ENCODE results near the gene KRT40.
A peak's percentile ranks its signal among the peaks of the same experiment; 100 is the strongest.

Gene KRT40

GRCh38 chr17:40956401-40957254, 27.5 kb downstream of the KRT40 start:
- FAIRE-seq (peak; percentile 96), DNase-seq (ENCODE audit: insufficient read length, low spot score) (peak; percentile 83)

DNA sequence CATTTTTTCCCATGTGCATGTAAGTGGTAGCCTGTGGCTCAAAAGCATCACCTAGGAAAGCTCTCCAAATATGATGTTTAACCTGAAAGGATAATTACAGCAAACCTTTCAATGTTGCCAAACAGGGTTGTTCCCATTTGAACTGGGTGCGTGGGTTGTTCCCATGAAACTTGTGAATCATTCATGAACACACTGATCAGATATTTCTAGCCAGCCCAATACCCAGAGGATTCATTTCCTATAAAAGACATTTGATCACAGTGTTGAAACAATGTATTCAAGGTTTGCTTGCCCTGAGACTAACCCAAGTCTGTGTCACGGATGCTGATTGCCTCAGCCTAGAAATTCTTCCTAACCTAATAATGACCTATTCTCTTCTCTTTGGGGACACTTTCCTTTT, 30.2 kb downstream of the KRT40 start:
- DNase-seq (ENCODE audit: insufficient read length, low spot score) (peak; percentile 43), FAIRE-seq (peak; percentile 79)

GRCh38 chr17:40952661-40953060, 31.5 kb downstream of the KRT40 start:
- no peak for DNase-seq (ENCODE audit: insufficient read length, low spot score)
- peak; percentile 26 for FAIRE-seq

DNA sequence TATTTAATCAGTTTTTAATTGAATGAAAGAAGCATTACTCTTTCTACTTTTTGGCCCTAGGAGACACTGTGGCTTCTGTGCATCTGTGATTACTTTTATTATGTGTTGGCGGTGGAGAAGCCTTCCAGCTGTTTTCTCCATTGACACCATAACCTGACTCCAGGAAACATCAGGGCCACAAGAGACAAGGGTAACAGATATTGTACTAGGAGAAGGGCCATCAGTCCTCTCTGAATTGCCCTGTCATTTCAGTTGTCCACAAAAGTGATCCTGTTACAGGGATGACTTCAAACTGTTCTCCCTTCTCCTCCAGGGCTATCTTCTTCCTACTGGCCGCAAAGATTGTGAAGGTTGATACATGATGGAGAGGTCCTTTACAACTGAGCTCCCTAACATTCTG, 32.0 kb downstream of the KRT40 start:
- FAIRE-seq = no peak
- DNase-seq (ENCODE audit: insufficient read length, low spot score) = no peak

GRCh38 chr17:40951011-40951622, 33.0 kb downstream of the KRT40 start:
- DNase-seq (ENCODE audit: insufficient read length, low spot score) (no peak), FAIRE-seq (peak; percentile 62)

DNA sequence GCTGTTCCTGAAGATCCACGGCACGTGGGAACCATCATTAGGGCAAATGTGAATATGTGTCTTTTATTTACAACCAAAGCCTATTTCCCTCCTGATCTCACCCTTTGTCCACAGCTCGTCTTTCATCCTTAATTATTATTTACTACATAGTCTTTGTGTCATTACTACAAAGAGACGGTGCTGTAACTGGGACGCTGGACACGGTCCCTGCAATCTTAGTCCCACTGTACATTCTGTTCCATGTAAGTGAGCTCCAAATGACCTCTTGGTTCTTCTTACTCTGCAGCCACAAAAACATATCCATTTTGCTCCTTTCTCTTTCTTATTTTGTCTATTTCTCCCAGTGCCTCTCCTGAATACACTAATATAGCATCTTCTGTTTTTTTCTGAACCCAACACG, 34.0 kb downstream of the KRT40 start:
- no peak for FAIRE-seq

DNA sequence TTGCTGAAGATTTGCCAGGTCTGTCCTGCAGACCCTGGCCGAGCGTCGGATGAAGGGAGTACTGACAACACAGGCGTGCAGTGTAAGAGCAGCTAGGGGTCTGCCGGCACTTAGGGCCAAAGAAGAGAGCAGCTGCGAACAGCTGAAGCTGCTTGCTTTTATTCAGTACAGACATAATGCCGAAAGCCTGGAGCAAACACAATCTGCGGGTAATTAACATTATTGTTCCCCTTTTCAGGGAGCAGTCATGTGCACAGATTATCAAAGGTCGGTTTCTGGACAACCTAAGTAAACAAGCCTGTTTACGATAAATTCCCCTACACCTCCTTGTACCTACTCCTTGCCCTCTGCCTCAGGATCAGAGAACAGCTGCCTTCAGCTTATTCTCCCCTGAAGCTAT, 34.7 kb downstream of the KRT40 start:
- FAIRE-seq (peak; percentile 28), DNase-seq (ENCODE audit: insufficient read length, low spot score) (no peak)

More for the DNA sequence above, 34.0 kb downstream of the KRT40 start:
- no peak for DNase-seq (ENCODE audit: insufficient read length, low spot score)

DNA sequence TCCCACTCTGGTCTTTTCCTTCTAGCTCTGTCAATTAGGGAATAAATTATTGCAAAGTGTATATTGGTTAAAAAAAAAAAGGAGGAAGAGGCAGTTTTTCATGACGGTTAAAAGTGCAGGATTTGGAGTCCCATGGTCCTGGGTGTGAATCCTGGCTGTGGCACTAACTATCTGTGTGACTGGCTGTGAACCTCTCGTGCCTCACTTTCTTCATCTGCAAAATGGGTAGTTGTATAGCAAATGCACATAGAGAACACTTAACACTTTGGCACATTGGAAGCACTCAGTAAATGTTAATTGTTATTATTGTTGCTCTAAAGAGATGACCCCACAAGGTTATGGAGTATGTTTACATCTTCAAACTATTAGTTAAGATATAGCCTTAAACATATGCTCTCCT, 36.2 kb downstream of the KRT40 start:
- FAIRE-seq (no peak), DNase-seq (ENCODE audit: insufficient read length, low spot score) (no peak)

- DNase-seq (ENCODE audit: insufficient read length, low spot score) (no peak), FAIRE-seq (no peak)
Measured at GRCh38 chr17:40945414-40945813, 38.7 kb downstream of the KRT40 start.

GRCh38 chr17:40944531-40944930, 39.6 kb downstream of the KRT40 start:
- DNase-seq (ENCODE audit: insufficient read length, low spot score) = no peak
- no peak for FAIRE-seq

DNA sequence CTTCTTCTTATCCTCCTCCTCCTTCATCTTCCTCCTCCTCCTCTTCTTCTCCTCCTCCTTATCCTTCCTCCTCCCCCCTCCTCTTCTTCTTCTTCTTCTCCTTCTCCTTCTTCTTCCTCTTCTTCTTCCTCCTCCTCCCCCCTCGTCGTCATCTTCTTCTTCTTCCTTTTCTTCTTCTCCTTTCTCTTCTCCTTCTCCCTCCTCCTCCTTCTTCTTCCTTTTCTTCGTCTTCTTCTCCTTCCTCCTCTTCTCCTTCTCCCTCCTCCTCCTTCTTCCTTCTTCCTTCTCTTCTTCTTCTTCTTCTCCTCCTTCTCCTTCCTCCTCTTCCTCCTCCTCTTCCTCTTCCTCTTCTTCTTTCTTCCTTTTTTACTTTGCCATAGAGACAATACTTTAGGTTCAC, 41.6 kb downstream of the KRT40 start:
- FAIRE-seq = peak; percentile 16
- DNase-seq (ENCODE audit: insufficient read length, low spot score) = no peak

DNA sequence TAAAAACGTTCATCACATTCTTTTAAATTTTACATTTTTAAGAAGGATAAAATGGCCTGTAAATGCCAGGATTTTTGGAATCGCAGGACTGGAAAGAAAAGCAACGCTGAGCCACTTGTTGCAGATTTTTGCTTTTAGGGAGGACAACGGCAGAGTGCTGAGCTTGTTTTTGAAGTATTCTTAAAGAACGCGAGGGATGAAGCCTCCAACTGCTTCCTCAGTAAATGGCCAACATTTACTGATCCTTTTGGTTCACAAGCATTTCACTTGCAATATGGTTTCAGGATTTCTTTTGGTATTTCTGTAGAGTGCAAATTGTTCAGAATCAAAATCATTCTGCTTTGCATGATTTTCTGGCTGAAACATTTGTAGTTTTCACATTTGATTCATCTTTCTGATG, 43.9 kb downstream of the KRT40 start:
- no peak for DNase-seq (ENCODE audit: insufficient read length, low spot score)
- peak; percentile 16 for FAIRE-seq

DNA sequence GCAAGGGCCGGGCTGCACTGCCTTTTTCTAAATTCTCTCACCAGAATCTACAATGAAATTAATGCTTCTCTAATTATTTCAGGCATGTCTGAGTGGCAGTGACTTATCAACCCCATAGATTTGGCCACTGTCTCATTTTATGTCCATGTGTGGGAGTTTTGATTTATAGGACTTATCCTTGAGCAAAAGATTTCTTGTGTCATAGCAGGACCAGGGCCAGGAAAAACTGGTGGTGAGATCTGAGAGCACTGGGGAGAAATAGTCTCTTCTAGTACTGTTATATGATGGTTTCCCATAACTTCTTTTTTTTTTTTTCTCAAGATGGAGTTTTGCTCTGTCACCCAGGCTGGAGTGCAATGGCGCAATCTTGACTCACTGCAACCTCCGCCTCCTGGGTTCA, 45.1 kb downstream of the KRT40 start:
- DNase-seq (ENCODE audit: insufficient read length, low spot score) = no peak
- FAIRE-seq = no peak

DNA sequence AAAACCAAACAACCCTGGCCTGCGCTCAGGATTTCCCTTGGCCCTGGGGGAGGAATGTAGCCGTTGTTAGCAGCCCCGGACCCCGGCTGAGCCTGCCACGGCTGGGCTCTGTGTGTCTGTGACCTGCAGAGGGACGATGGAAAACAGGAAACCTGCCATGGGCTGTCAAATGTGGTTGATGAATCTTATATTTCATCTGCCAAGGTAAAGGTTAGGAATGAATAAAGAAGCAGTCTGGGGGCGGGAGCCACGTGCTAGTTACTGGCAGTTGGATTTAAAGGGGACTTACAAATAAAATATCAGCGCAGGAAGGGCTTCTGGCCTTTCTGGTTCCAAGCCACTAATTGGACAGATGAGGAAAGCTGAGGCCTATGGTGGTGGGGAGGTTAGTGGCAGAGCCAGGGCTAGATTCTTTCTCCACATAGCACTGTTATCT, 46.7 kb downstream of the KRT40 start, which contains the start of gene KRT23:
TSS of gene KRT23 (minus strand) at position 263 of the 436 bp plus-strand sequence. CDS start 1,043 bp downstream, outside the sequence.
- FAIRE-seq (no peak), DNase-seq (ENCODE audit: insufficient read length, low spot score) (no peak)

DNA sequence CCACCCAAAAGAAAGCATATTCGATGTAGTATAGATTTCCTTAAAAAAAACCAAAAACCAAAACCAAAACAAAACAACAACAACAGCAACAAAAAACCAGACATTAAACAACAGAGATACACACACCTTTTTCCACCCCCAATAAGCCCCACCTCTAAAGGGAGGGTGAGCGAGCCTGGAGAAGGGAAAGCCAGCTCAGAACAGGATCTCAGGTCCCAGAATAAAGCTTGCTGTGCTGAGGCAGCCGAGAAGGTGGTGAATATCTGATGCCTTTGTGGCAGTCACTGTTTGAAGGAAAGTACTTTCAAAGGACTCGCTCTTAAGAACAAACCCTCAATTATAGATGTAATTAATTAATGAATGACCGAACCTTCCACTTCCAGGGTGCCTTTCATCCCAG, 47.1 kb downstream of the KRT40 start:
- DNase-seq (ENCODE audit: insufficient read length, low spot score) = no peak
- FAIRE-seq = no peak

GRCh38 chr17:40936437-40936971, 47.6 kb downstream of the KRT40 start:
- DNase-seq (ENCODE audit: insufficient read length, low spot score) = no peak
- FAIRE-seq = peak; percentile 42

GRCh38 chr17:40935624-40936023, 48.5 kb downstream of the KRT40 start:
- no peak for DNase-seq (ENCODE audit: insufficient read length, low spot score)
- FAIRE-seq = peak; percentile 63

GRCh38 chr17:40932608-40933007, 51.5 kb downstream of the KRT40 start:
- DNase-seq (ENCODE audit: insufficient read length, low spot score) (no peak), FAIRE-seq (no peak)

- FAIRE-seq (no peak), DNase-seq (ENCODE audit: insufficient read length, low spot score) (no peak)
Measured at GRCh38 chr17:40931311-40931710, 52.8 kb downstream of the KRT40 start.
